ENCODE data around the gene EYS.

DNA sequence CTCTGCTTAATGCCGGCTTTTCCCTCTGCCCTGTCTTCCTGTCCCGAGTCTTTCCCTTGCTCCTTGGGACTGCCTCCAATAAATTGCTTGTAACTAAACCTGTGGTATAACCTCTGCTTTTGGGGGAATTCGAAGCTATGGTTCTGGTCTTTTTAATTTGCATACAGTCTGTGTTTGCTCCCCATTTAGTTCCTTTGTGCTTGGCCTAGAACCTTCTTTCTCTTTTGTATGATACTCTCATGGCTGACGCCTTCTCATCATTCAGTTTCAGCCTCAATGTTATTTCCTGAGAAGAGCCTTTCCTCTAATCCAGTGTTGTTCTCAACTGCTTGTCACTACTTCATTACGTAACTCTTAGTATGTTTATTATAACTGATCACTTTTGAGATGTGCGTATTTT, 1823.4 kb downstream of the EYS start:
- TF ChIP-seq, protein P1, sequence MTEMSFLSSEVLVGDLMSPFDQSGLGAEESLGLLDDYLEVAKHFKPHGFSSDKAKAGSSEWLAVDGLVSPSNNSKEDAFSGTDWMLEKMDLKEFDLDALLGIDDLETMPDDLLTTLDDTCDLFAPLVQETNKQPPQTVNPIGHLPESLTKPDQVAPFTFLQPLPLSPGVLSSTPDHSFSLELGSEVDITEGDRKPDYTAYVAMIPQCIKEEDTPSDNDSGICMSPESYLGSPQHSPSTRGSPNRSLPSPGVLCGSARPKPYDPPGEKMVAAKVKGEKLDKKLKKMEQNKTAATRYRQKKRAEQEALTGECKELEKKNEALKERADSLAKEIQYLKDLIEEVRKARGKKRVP (CRISPR knock-in tag; IDR thresholded peaks at IDR 0.05): no peak
- no peak for TF ChIP-seq KAT7 (CRISPR knock-in tag; IDR thresholded peaks at IDR 0.05; ENCODE audit: borderline replicate concordance)
- TF ChIP-seq, protein P2, sequence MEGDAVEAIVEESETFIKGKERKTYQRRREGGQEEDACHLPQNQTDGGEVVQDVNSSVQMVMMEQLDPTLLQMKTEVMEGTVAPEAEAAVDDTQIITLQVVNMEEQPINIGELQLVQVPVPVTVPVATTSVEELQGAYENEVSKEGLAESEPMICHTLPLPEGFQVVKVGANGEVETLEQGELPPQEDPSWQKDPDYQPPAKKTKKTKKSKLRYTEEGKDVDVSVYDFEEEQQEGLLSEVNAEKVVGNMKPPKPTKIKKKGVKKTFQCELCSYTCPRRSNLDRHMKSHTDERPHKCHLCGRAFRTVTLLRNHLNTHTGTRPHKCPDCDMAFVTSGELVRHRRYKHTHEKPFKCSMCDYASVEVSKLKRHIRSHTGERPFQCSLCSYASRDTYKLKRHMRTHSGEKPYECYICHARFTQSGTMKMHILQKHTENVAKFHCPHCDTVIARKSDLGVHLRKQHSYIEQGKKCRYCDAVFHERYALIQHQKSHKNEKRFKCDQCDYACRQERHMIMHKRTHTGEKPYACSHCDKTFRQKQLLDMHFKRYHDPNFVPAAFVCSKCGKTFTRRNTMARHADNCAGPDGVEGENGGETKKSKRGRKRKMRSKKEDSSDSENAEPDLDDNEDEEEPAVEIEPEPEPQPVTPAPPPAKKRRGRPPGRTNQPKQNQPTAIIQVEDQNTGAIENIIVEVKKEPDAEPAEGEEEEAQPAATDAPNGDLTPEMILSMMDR (IDR thresholded peaks at IDR 0.05 in 2 of 3, conservative IDR thresholded peaks at IDR 0.05 in 1 of 3; ENCODE audit: insufficient read depth in 2 of 3, low read depth in 1 of 3, low read length in 3 of 3): no peak
- no peak for TF ChIP-seq NR3C1 (CRISPR knock-in tag; IDR thresholded peaks at IDR 0.05)
- TF ChIP-seq CHD1 (IDR thresholded peaks at IDR 0.05; ENCODE audit: low read length): no peak
- no peak for TF ChIP-seq ZZZ3 (IDR thresholded peaks at IDR 0.05)
- TF ChIP-seq ARNT (IDR thresholded peaks at IDR 0.05): no peak
- no peak for TF ChIP-seq GTF2E2 (tag; IDR thresholded peaks at IDR 0.05)
